GM12878 (cell line): Measurements from ENCODE around the gene RIPOR1. TPM values are rescaled to one million over a fixed set of nuclear protein-coding genes. Genes with fewer than 3 reads are reported as not detected.

Experiments
- ATAC-seq: fragments of 200-7000 bp; cut with Tn5 transposase; 3 replicates; pipeline ENCODE4 v1.9.1; 2020; ENCODE audit warnings: mild to moderate bottlenecking, moderate library complexity
- BruUV-seq: library from RNA; stranded (reverse); fragments of 400-500 nt; replicated peaks from 2 replicates; lab custom pipeline; 2021; lab: Mats Ljungman, UMichigan
- CTCF ChIA-PET: fragments of 300-600 bp; sonication (Branson Sonifier 250); formaldehyde crosslinking; extraction: SDS; loops from one replicate; lab custom pipeline; 2021; ENCODE audit warnings: inconsistent platforms; lab: Yijun Ruan, JAX
- POLR2A ChIA-PET: fragments of 350-600 bp; formaldehyde crosslinking; extraction: SDS; loops from one replicate; lab custom pipeline; 2021; ENCODE audit warnings: inconsistent platforms; lab: Charles Lee
- RAD21 ChIA-PET: fragments of 300-600 bp; sonication (Branson Sonifier 250); formaldehyde crosslinking; loops from one replicate; lab custom pipeline; 2023; ENCODE audit warnings: antibody characterized with exemption; ENCODE audit not compliant: unreplicated experiment; lab: Charles Lee
- SMC1A ChIA-PET: fragments of 300-600 bp; sonication (Branson Sonifier 250); formaldehyde crosslinking; loops from one replicate; lab custom pipeline; 2023; ENCODE audit not compliant: unreplicated experiment, uncharacterized antibody; lab: Charles Lee
- DNase-seq: peaks from one replicate; pipeline ENCODE4 v3.0.0-alpha.2; 2011; ENCODE audit warnings: low read depth, low spot score
- FAIRE-seq: peaks from 3 replicates; lab custom pipeline; 2011; peaks lifted over from hg19 to GRCh38; lab: Jason Lieb, UNC
- H2AFZ ChIP-seq: 2 replicates; pipeline ENCODE4 v1.6.0; 2011; ENCODE audit warnings: low read depth, low read length, control low read depth; ENCODE audit not compliant: control insufficient read depth
- H3K27ac ChIP-seq: 2 replicates; pipeline ENCODE4 v1.5.1; 2011; ENCODE audit warnings: control low read depth; ENCODE audit not compliant: control insufficient read depth, insufficient read depth
- H3K27me3 ChIP-seq, 2 experiments: replicated peaks in 1 of 2; 2 replicates each; pipeline versions ENCODE4 v1.6.0 to v1.6.1; 2011; ENCODE audit warnings: low read length in 1 of 2; ENCODE audit not compliant: control insufficient read depth in 2 of 2, insufficient read depth in 2 of 2
- H3K36me3 ChIP-seq, 2 experiments: 2 replicates each; pipeline ENCODE4 v1.5.1; 2011; ENCODE audit warnings: low read length in 1 of 2; ENCODE audit not compliant: control insufficient read depth in 2 of 2, insufficient read depth in 2 of 2
- H3K4me1 ChIP-seq: 2 replicates; pipeline ENCODE4 v1.6.1; 2011; ENCODE audit warnings: mild to moderate bottlenecking, low read length, moderate library complexity, mixed read lengths; ENCODE audit not compliant: control insufficient read depth, insufficient read depth
- H3K4me2 ChIP-seq: 2 replicates; pipeline ENCODE4 v1.6.0; 2011; ENCODE audit warnings: control low read depth; ENCODE audit not compliant: control insufficient read depth, insufficient read depth
- H3K4me3 ChIP-seq: fragments of 200-600 bp; sonication (generic); 2 replicates; pipeline ENCODE4 v1.5.1; 2016
- H3K79me2 ChIP-seq: 2 replicates; pipeline ENCODE4 v1.6.0; 2011; ENCODE audit warnings: low read length; ENCODE audit not compliant: control insufficient read depth, insufficient read depth
- H3K9ac ChIP-seq: 2 replicates; pipeline ENCODE4 v1.8.0; 2011; ENCODE audit warnings: low read length, control low read depth, mixed read lengths; ENCODE audit not compliant: control insufficient read depth, insufficient read depth
- H3K9me3 ChIP-seq: replicated peaks from 3 replicates; pipeline ENCODE4 v1.5.1; 2011; ENCODE audit warnings: mild to moderate bottlenecking, low read length; ENCODE audit not compliant: control insufficient read depth, insufficient read depth
- H4K20me1 ChIP-seq: 2 replicates; pipeline ENCODE4 v1.6.0; 2011; ENCODE audit not compliant: control insufficient read depth, insufficient read depth
- BHLHE40 ChIP-seq, 2 experiments: fragments of 450-650 bp in 1 of 2; IDR thresholded peaks; 2 replicates each; pipeline ENCODE4 v1.6.1; 2011 to 2017; ENCODE audit warnings: low read depth in 2 of 2, borderline replicate concordance in 1 of 2, improper control_type of control experiment in 1 of 2, low read length in 1 of 2, mild to moderate bottlenecking in 1 of 2
- BMI1 ChIP-seq: fragments of 450-650 bp; IDR thresholded peaks from 2 replicates; pipeline ENCODE4 v1.6.1; 2016; ENCODE audit warnings: mild to moderate bottlenecking, moderate library complexity, borderline replicate concordance
- BRCA1 ChIP-seq: IDR thresholded peaks from 2 replicates; pipeline ENCODE4 v1.6.1; 2011; ENCODE audit warnings: low read depth, low read length, improper control_type of control experiment
- ESRRA ChIP-seq: IDR thresholded peaks from 2 replicates; pipeline ENCODE4 v1.6.1; 2012; ENCODE audit warnings: mild to moderate bottlenecking, low read length, improper control_type of control experiment
- EZH2 ChIP-seq: IDR thresholded peaks from 2 replicates; pipeline ENCODE4 v1.6.1; 2012; ENCODE audit warnings: low read depth, mild to moderate bottlenecking, control low read depth, inconsistent platforms, low read length, borderline replicate concordance; ENCODE audit not compliant: control insufficient read depth
- GABPA ChIP-seq: IDR thresholded peaks from 2 replicates; pipeline ENCODE4 v1.6.1; 2014; ENCODE audit warnings: antibody characterized with exemption, low read depth, mild to moderate bottlenecking, inconsistent platforms
- IRF4 ChIP-seq: IDR thresholded peaks from 2 replicates; pipeline ENCODE4 v1.6.1; 2011; ENCODE audit warnings: low read depth, low read length
- NFIC ChIP-seq: IDR thresholded peaks from 2 replicates; pipeline ENCODE4 v1.6.1; 2012; ENCODE audit warnings: low read depth, mild to moderate bottlenecking, inconsistent platforms, low read length, moderate library complexity
- RBBP5 ChIP-seq: fragments of 200-600 bp; sonication (generic); conservative IDR thresholded peaks from 2 replicates; pipeline ENCODE4 v1.6.1; 2016
- SMAD1 ChIP-seq: fragments of 450-650 bp; IDR thresholded peaks from 2 replicates; pipeline ENCODE4 v1.6.1; 2018; ENCODE audit warnings: mild to moderate bottlenecking, low read depth; ENCODE audit not compliant: partially characterized antibody
- STAT1 ChIP-seq: fragments of 450-650 bp; conservative IDR thresholded peaks from 2 replicates; pipeline ENCODE4 v1.6.1; 2014; ENCODE audit warnings: antibody characterized with exemption, mild to moderate bottlenecking
- TCF3 ChIP-seq: IDR thresholded peaks from 2 replicates; pipeline ENCODE4 v1.6.1; 2012; ENCODE audit warnings: low read depth, mild to moderate bottlenecking, low read length, borderline replicate concordance; ENCODE audit not compliant: insufficient read depth
- WGBS: methylation state at CpG from one replicate; pipeline ENCODE4 v1.1.6; 2016; ENCODE audit warnings: low lambda C conversion rate; ENCODE audit not compliant: insufficient replicate concordance, insufficient coverage; ENCODE audit errors: missing lambda C conversion rate; 5-methylcytosine and 5-hydroxymethylcytosine counted together
- in situ Hi-C: fragments of 300-500 bp; cut with MboI; formaldehyde crosslinking; loops from 9 replicates; pipeline ENCODE4 v1.14.3; 2018; ENCODE audit warnings: mixed read lengths
- intact Hi-C: fragments of 100-400 bp; cut with micrococcal nuclease; formaldehyde crosslinking; loops from one replicate; pipeline ENCODE4 v1.14.2; 2022; ENCODE audit not compliant: unreplicated experiment
- polyA plus RNA-seq, 11 experiments: library from polyadenylated mRNA; depleted of rRNA in 4 of 11; unstranded in 6 of 11; stranded (reverse) in 5 of 11; fragments of >200 nt; fragmentation: Nextera tagmentation in 4 of 11; fragmentation: Illumina TruSeq in 1 of 11; extraction: Ambion mirVana in 4 of 11; extraction: Trizol in 1 of 11; gene quantifications; 1 replicate in 1 of 11; 2 replicates in 10 of 11; pipeline versions ENCODE4 v1.2.1 to v1.2.3, GENCODE V29; 2011 to 2016; ENCODE audit warnings: inconsistent platforms in 2 of 11, missing spikeins in 2 of 11, low read depth in 1 of 11
- total RNA-seq, 4 experiments: library from RNA; depleted of rRNA in 3 of 4; stranded (reverse); fragments of >200 nt in 3 of 4; fragmentation: Illumina TruSeq in 1 of 4; extraction: Trizol in 1 of 4; gene quantifications; 2 replicates each; pipeline versions ENCODE4 v1.2.1 to v1.2.3, GENCODE V29; 2013 to 2021

The RIPOR1 gene
- total and polyA plus RNA-seq, 10 of the 15 experiments (the other 5 are each of a cell fraction or from before 2014, with no cell fraction given) = 0.13 to 28.5 (median 7.0) TPM

DNA sequence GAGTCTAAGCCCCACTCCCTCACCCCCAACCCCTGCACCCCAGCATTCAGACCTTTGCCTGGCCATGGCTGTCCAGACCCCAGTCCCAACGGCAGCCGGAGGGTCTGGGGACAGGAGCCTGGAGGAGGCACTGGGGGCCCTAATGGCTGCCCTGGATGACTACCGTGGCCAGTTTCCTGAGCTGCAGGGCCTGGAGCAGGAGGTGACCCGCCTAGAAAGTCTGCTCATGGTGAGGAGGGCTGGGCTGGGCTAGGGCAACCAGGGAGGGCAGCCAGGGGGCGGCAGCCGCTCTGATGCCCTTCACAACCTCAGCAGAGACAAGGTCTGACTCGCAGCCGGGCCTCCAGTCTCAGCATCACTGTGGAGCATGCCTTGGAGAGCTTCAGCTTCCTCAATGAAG lies 14.4 kb downstream of the RIPOR1 start:
- Histone ChIP-seq H3K9ac (no peak overlapping the region), H3K27me3 (no peaks in the 10 kb centered on the region), H2AFZ (no peak overlapping the region), H3K36me3 (peaks cover 6 to 13% of the 10 kb centered on the region in 2 experiments; a peak in 3 of 4 replicates), H3K4me1 (peaks cover 15% of the 10 kb centered on the region), H3K4me2 (no peak overlapping the region), H4K20me1 (peaks cover 4% of the 10 kb centered on the region; the same call in 1 of the 2 replicates), H3K79me2 (no peaks in the 10 kb centered on the region), H3K4me3 (no peak overlapping the region), H3K27ac (no peak overlapping the region), H3K9me3 (no peaks in the 10 kb centered on the region)
- DNase-seq (no peak), ATAC-seq (no peak), FAIRE-seq (no peak)
- CTCF ChIA-PET = interaction anchor here (2.3 to 5.9 kb wide), 3 partner anchors 12 to 100 kb away, joined by 10 to 138 read pairs (median 12); partner anchors contain the start of gene CARMIL2
- intact Hi-C loops = no loop called here
- BruUV-seq = no TSS peak
- TF ChIP-seq IRF4 = no peak
- TF ChIP-seq BRCA1 = no peak
- TF ChIP-seq NFIC = no peak
- no peak for TF ChIP-seq GABPA
- TF ChIP-seq RBBP5 = no peak
- TF ChIP-seq ESRRA = no peak
- TF ChIP-seq EZH2 = no peak
- no peak for TF ChIP-seq TCF3
- no peak for TF ChIP-seq STAT1
- no peak for TF ChIP-seq BMI1
- TF ChIP-seq SMAD1 = no peak
- no peak for TF ChIP-seq BHLHE40 (IDR thresholded peaks at IDR 0.05; ENCODE audit: borderline replicate concordance in 1 of 2, low read depth in 2 of 2, low read length in 1 of 2)
- RAD21 ChIA-PET = interaction anchor here (5.8 kb wide), 1 partner anchor 101 kb away, joined by 102 read pairs; the partner anchor contains the start of gene CARMIL2
- SMC1A ChIA-PET = interaction anchor here (6.2 kb wide), 1 partner anchor 100 kb away, joined by 86 read pairs; the partner anchor contains the start of gene CARMIL2
- 98% methylated on average over 8 of the region's 8 CpGs for WGBS
- in situ Hi-C loops = no loop called here
- POLR2A ChIA-PET = interaction anchor here (1.1 kb wide), 2 partner anchors 10 to 116 kb away, joined by 3 read pairs; no protein-coding TSS in a partner anchor
